Right lobe of liver (tissue), 6 donors: ENCODE results near the gene TNFRSF19. TPM values are rescaled to one million over a fixed set of nuclear protein-coding genes. Genes with fewer than 3 reads are reported as not detected.

Source experiments
- ATAC-seq, 4 donors: fragments of 200-7000 bp; cut with Tn5 transposase; one replicate each; pipeline ENCODE4 v1.9.1; 2020; ENCODE audit warnings: mild to moderate bottlenecking in 4 of 4, moderate library complexity in 4 of 4
- DNase-seq, 3 donors: peaks; one replicate each; pipeline ENCODE4 v3.0.0-alpha.2; 2020
- H3K27ac ChIP-seq, 3 donors: fragments of 200-600 bp; one replicate each; pipeline ENCODE4 v1.8.0; 2022
- H3K27me3 ChIP-seq, 2 donors: fragments of 200-600 bp; one replicate each; pipeline ENCODE4 v1.8.0; 2022
- H3K36me3 ChIP-seq, 4 donors: fragments of 200-600 bp; sonication (generic) in 1 of 4; one replicate each; pipeline versions ENCODE4 v1.5.1 to v1.8.0; 2017 to 2022; ENCODE audit warnings: control low read depth in 1 of 4
- H3K4me1 ChIP-seq, 4 donors: fragments of 200-600 bp; sonication (generic) in 1 of 4; one replicate each; pipeline versions ENCODE4 v1.5.1 to v1.8.0; 2017 to 2022; ENCODE audit warnings: control low read depth in 1 of 4
- H3K4me3 ChIP-seq, 3 donors: fragments of 200-600 bp; one replicate each; pipeline ENCODE4 v1.8.0; 2022
- H3K9me3 ChIP-seq, 4 donors: fragments of 200-600 bp; sonication (generic) in 1 of 4; one replicate each; pipeline versions ENCODE4 v1.5.1 to v1.8.0; 2017 to 2022; ENCODE audit warnings: control low read depth in 1 of 4
- CTCF ChIP-seq, 4 donors: fragments of 200-600 bp in 3 of 4; fragments of 450-650 bp in 1 of 4; IDR thresholded peaks; one replicate each; pipeline versions ENCODE4 v1.5.1 to v1.8.0; 2016 to 2022; ENCODE audit warnings: antibody characterized with exemption in 4 of 4, mild to moderate bottlenecking in 2 of 4
- POLR2A ChIP-seq: fragments of 450-650 bp; IDR thresholded peaks from one replicate; pipeline ENCODE4 v1.6.1; 2017; ENCODE audit warnings: antibody characterized with exemption, mild to moderate bottlenecking
- WGBS: methylation state at CpG from one replicate; pipeline ENCODE4 v1.1.6; 2018; ENCODE audit warnings: low coverage, low lambda C conversion rate; ENCODE audit not compliant: insufficient coverage; ENCODE audit errors: missing lambda C conversion rate; 5-methylcytosine and 5-hydroxymethylcytosine counted together
- intact Hi-C, 2 donors: fragments of 100-400 bp; cut with DNase I; formaldehyde crosslinking; loops; one replicate each; pipeline versions ENCODE4 v1.11.2 to v1.14.1; 2022
- total RNA-seq, 6 experiments: library from RNA; depleted of rRNA in 2 of 6; stranded (reverse); fragments of >200 nt in 2 of 6; fragmentation: NEBNext Ultra II Directional in 3 of 6; extraction: Animal tissue kit (Norgen Biotek cat#: 25700) in 3 of 6; gene quantifications; one replicate each; pipeline versions ENCODE4 v1.1.0 to v1.2.4, GENCODE V29; 2016 to 2023
- donor health status: DM: no; HTN: yes; CAD: no.
- donor health status: DM: no; HTN: no; CAD: no.
- donor health status: DM: no; HTN: no; CAD: no.
- donor health status: DM: no; HTN: yes; CAD: no.
- donor health status: DM: no; HTN: yes; CAD: no.

Gene TNFRSF19
- total RNA-seq, 6 experiments from 2014 or later: 0.06 to 0.37 (median 0.29) TPM; not detected in 1

DNA sequence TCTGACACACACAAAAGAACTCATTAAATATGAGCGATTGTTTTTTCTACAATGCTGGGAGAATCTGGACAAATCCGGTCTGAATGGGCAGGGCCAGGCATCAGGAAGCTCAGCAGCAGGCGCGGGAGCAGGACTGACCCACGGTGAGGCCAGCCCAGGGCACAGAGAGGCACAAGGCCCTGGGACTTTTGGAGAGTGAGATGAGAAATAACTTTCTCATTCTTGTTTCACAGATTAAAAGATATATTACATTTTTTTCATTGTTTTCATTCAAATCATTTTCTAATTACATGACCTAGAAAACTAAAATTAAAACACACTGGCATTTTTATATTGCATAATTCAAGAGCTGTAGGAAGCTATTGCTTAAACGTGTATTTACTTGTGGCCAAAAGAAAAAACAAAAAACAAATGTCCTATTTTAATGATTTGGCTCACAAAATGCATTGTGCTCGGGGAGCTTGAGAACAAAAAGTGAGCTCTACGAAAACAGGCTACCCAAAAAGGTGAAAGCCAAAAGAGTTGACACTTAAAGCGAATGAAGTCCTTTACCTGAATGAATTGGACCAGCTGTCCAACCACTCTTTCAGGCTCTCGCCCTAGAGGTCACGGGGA is 133.1 kb downstream of the TNFRSF19 start:
- TF ChIP-seq CTCF (IDR thresholded peaks at IDR 0.05): no peak
- no peak for TF ChIP-seq POLR2A
- 61% methylated on average over 9 of the region's 11 CpGs for WGBS
- Histone ChIP-seq H3K36me3 (no peaks in the 10 kb centered on the region), H3K27ac (no peak overlapping the region), H3K4me3 (no peak overlapping the region), H3K4me1 (no peaks in the 10 kb centered on the region), H3K27me3 (no peaks in the 10 kb centered on the region), H3K9me3 (no peaks in the 10 kb centered on the region)
- ATAC-seq: no peak
- DNase-seq: no peak
- intact Hi-C loops: no loop called here

- Histone ChIP-seq H3K4me3 (no peak overlapping the region), H3K27me3 (no peaks in the 10 kb centered on the region), H3K4me1 (no peaks in the 10 kb centered on the region), H3K36me3 (no peaks in the 10 kb centered on the region), H3K27ac (no peak overlapping the region), H3K9me3 (no peaks in the 10 kb centered on the region)
- no peak for TF ChIP-seq POLR2A
- no peak for TF ChIP-seq CTCF (IDR thresholded peaks at IDR 0.05)
- DNase-seq (no peak), ATAC-seq (no peak)
- intact Hi-C loops: no loop called here
- 41% methylated on average over 2 of the region's 2 CpGs for WGBS
Observed at GRCh38 chr13:23705583-23705982, 135.4 kb downstream of the TNFRSF19 start.

- H3K4me3 ChIP-seq: no peak overlapping the region
- no peaks in the 10 kb centered on the region for H3K9me3 ChIP-seq
- no peak overlapping the region for H3K27ac ChIP-seq
- no peaks in the 10 kb centered on the region for H3K36me3 ChIP-seq
- intact Hi-C loops: no loop called here
- H3K4me1 ChIP-seq: no peaks in the 10 kb centered on the region
- 90% methylated on average over 3 of the region's 3 CpGs for WGBS
- TF ChIP-seq POLR2A (no peak), CTCF (IDR thresholded peaks at IDR 0.05) (peak in 2 of 4 donors; percentile 7 to 41)
- DNase-seq: no peak
- peak in 3 of 4 donors; percentile 48 to 62 (median 51) for ATAC-seq
- H3K27me3 ChIP-seq: no peaks in the 10 kb centered on the region
Observed at GRCh38 chr13:23707674-23708073, 137.5 kb downstream of the TNFRSF19 start.

- no peak for TF ChIP-seq POLR2A
- no peak for TF ChIP-seq CTCF (IDR thresholded peaks at IDR 0.05)
- no peak for DNase-seq
- intact Hi-C loops: no loop called here
- no peak overlapping the region for H3K4me3 ChIP-seq
- ATAC-seq: no peak
- no peaks in the 10 kb centered on the region for H3K9me3 ChIP-seq
- H3K4me1 ChIP-seq: no peaks in the 10 kb centered on the region
- H3K27ac ChIP-seq: no peak overlapping the region
- 63% methylated on average over 1 of the region's 1 CpG for WGBS
- no peaks in the 10 kb centered on the region for H3K27me3 ChIP-seq
- no peaks in the 10 kb centered on the region for H3K36me3 ChIP-seq
Observed at GRCh38 chr13:23709536-23709935, 139.3 kb downstream of the TNFRSF19 start.
